DMS153 (cell line): Measurements from ENCODE around the gene ORC4.
A peak's percentile ranks its signal among the peaks of the same experiment; 100 is the strongest.

Experiments used
- DNase-seq: peaks from one replicate; lab custom pipeline; 2025; lab: John Stamatoyannopoulos, UW

Gene ORC4

DNA sequence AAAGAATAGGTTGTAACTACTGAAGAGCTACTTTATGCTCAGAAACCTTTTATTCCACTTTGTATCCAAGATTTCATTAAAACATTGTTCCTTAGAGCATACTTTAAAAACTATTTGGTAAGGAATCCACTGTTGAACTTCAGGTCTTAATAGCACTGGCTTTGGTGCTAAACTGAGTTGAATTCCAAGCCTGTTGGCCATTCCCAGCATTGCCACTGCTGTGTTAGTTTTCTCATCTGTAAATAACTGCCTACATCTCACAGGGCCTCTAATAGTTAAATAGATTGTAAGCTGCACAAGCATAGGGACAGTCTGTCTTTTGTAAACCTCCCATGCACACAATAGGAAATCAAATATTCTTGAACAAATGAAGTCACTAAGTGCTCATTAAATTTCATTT is 86.6 kb downstream of the ORC4 start:
- DNase-seq: no peak

DNA sequence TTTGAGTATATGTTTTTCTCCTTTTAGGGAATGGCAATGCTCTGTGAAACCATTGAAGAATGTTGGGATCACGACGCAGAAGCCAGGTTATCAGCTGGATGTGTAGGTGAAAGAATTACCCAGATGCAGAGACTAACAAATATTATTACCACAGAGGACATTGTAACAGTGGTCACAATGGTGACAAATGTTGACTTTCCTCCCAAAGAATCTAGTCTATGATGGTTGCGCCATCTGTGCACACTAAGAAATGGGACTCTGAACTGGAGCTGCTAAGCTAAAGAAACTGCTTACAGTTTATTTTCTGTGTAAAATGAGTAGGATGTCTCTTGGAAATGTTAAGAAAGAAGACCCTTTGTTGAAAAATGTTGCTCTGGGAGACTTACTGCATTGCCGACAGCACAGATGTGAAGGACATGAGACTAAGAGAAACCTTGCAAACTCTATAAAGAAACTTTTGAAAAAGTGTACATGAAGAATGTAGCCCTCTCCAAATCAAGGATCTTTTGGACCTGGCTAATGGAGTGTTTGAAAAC is 93.4 kb downstream of the ORC4 start:
- DNase-seq: no peak

DNA sequence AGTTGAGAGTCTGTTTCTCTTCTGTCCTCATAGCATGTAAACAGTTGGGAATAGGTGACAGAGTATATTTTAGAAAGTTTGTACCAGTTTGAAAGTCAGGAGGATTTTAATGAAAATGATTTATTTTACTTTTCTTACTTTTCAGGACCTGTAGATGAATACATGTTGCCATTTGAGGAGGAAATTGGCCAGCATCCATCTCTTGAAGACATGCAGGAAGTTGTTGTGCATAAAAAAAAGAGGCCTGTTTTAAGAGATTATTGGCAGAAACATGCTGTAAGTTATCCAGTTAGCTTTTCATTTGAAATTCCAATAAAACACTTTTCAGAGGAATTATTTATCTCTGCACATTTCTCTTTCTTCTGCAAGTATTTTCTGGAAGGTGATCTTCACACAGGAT is 94.7 kb downstream of the ORC4 start:
- no peak for DNase-seq

DNA sequence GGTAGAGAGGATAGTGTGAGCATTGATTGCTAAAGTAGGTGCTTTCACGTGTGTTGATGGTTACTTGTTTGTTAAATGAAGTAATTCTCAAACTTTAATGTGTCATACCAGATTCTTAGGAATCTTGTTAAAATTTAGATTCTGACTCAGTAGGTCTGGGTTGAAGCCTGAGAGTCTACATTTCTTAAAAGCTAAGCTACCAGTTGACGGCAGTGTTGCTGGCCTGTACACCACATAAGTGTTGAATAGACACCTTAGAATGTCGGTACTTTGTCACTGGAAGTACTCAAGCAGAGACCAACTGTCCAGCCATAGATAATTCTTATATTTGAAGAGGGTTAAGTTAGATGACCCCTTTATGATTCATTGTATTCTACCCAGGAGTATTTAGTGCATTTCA is 95.9 kb downstream of the ORC4 start:
- DNase-seq: no peak

DNA sequence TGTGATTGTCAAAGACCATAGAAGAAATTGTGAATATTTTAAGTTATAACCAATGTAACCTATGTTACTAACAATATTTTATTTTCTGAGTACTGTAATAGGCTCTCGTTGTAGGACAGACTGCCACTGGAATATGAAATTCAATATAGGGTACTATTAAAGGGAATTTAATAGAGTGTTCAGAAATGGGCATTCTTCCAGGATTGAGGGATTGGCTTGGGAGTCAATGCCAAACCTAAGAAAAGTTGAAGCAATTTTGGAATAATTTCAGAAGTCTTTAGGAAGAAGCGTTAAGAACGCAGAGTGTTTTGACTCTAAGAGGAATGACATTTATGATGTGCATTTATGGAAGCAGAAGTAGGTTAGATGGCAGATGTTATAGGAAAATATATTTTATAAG is 96.7 kb downstream of the ORC4 start:
- DNase-seq: no peak

DNA sequence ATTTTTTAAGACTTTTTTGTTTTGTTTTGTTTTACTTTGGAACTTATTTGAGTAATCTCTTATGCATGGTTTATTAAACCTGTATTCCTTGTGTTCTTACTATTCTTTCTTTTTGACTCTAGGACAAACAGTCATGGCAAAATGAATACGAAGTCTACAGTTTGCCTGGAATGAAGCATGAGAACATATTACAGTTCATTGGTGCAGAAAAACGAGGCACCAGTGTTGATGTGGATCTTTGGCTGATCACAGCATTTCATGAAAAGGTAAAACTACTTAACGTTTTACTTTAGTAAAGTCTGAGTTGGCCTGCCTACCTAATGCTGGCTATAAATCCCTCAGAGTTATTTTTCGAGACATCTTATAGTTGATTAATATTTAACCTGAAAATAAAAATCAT is 103.4 kb downstream of the ORC4 start:
- DNase-seq: no peak

DNA sequence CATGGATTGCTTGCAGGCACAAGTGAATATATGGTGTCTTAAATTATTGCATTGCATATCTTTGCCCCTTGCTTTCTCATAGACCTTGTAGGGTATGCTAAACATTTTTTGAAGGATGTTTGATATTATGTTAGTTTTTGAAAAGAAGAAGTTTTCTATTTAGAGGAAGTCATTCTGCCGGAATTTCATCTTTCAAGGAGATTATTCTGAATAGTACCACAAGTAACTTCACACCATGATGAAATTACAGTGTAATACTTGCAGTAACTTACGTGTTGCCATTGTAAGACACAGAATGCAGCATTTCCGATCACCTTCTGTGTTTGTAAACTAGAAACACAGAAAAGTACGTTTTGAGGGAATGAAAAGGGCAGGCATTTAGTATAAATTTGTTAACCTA is 103.8 kb downstream of the ORC4 start:
- no peak for DNase-seq

DNA sequence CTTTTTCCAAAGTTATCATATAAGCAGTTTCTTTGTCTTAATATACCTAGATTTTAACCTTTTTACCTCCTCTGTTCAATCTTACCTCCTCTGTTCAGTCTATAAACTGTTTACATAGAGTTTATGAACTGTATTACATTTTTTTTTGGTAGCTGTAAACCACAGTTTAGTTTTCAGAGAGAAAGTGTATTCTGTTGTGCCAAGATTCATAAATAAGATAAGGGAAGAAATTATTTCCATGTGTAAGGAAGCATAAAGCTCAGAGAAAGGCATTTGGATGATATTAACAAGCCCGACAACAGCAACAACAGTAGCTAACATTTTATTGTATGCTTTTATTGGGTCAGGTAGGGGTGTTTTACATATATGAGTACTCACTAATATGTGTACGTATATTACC is 104.5 kb downstream of the ORC4 start:
- DNase-seq: no peak

DNA sequence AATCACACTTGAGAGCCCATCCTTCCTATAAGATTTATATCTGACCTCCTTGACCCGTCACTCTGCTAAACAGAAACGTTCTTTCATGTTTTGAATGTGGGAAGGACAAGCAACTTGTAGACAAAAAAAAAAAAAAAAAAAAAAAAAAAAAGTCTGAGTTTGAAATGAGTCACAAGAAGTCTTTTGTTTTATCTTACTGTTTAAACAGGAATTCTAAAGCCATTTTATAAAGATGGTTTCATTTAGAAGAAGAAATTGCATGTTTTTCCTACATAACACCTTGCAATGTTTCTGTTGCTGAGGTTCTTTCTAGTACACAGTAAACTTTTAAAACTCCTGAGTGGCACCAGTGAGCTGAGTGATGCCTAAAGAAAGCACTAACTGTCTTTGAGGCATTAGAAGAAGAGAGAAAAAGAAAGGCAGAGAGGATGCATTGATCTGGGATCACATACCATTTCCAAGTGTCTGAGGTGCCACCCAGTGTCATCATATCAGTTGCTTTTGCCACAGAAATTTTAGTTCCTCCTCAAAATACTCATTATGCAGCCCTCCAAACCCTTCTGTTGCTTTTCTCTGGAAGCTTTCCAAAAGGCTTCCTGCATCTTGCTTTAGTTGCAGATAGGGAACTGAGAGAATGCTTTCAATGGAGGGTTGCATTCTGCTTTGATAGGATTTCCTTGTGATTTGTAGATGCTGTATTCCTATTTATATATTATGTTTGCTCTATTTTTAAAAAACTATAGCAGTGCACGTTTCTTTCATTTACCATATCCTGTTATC is 106.6 kb downstream of the ORC4 start:
- DNase-seq: no peak

DNA sequence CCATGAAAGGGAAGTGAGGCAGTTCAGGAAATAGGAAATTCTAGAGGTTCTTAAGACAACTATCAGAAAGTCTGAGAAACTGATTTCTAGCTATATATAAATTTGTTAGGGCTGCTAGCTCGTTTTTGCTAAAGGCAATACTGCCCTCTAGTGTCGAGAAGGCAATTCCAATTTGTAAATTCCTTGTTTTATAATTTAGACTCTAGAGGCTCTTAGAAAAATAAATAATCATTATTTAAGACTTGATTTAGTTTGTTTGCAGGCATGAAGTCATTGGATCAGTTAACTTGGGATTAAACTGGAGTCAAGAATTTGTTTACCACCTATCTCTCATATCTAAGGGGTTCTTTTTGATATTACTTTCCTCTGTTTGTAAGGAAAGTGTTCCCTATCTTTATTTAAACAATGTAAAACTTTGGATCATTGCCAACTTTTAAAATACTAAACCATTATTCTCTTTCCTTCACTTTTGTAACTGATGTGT is 109.5 kb downstream of the ORC4 start:
- DNase-seq: peak; percentile 36

DNA sequence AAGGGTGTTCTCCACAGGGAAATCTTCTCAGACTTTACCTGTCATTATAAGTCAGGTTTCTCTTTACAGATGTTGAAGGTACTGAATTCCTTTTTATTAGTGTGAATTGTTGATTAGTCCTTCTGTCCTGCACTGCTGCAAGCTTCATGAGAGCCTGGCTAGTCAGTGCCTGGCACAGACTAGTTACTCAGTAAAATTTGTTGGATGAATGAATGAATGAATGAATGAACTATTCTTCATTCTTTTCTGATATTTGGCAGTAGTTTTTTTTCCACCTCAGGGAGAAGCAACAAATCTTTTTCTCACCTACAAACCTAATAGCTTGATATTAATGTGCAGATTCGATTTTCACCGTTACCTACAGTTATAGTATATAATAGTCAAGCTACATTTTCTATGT is 111.4 kb downstream of the ORC4 start:
- no peak for DNase-seq

DNA sequence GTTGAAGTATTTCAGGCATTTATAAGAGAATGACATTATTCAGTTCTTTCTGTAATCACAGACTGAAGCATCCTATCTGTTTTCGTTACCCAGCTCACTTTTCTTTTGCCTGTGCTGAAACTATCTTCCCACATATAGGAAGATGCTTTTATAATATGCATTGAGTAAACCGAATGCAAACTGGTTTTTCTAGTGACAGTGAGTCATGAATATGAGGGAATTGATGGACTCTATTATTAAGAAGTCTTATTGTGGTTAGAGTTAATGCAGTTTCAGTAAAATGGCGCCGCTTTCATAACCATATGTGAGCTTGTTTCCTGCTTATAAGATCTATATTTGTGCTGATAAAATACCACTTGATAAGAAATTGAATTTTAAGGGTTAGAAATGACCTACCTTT is 116.5 kb downstream of the ORC4 start:
- DNase-seq: no peak

DNA sequence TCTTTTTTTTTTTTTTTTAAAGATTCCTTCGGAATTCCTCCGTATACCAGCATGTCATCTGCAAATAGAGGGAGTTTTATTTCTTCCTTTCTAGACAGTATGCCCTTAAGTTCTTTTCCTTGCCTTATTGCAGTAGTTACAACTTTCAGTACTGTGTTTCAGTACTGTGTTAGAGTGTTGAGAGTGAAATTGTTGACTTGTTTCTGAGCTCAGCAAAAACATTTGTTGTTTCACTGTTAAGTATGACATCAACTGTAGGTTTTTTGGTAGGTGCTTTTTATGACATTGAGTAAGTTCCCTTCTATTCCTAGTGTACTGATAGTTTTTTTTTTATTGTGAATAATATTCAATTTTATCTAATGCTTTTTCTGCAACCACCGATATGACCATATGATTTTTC is 131.9 kb downstream of the ORC4 start:
- DNase-seq: no peak

DNA sequence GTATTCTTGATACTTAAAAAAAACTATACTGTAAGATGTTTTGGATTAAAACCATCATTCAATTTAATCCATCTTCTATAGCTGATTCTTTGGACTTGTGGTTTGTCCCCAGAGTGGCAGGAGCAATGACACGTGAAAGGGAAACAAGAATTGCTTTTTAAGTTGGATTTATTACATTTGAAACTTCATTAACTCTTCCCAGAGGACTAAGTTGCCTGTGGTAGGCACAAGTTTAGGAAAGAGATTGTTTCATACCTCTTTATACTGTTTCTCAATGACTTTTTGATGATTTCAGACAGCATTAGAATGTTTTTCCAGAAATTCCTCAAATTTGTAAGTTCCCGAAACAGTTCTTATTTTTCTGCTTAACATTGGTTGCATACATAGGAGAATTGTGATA is 134.4 kb downstream of the ORC4 start:
- no peak for DNase-seq

DNA sequence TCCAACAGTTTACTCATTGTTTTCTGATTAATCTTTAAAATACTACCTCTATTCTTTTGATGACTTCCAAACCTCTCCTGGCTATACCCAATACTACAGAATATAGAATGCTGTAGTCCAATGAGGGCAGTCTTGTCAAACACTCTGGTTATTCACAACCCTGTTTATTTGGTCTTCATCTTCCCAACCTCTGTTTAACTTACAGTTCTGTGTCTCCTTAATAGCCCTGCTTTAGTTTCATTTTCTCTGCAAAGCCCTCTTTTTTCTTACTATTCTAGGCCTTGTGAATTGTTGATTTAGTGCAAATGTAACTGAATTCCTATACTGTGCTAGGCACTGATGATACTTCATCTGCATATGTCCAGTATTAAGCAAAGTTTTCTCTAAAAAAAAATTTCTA is 135.7 kb downstream of the ORC4 start:
- DNase-seq: no peak

DNA sequence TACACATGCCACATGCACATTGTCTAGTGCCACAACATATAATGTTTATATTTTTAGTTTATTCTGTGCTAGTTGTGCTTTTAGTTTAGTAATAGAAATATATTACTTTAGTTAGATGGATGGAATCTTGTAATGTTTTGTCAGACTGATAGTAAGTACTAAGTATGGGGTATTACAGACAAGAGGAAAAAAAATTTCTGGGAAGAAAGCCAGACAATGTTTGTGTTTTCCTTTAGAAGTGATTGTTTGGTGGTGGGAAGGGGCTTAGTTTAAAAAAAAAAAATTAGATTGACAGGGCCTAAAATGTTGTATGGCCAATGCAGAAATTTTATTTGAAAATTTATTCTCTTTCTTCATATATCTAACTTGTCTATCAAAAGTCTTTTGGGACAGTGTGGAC is 137.9 kb downstream of the ORC4 start:
- DNase-seq: no peak
